Mucosa of rectum (tissue), 2 donors: ENCODE measurements around the gene SORCS1.

ENCODE experiments used
- H3K27ac ChIP-seq, 2 donors: one replicate each; pipeline ENCODE4 v1.7.0; 2013; ENCODE audit warnings: inconsistent platforms in 2 of 2, low read depth in 2 of 2, low read length in 2 of 2
- H3K27me3 ChIP-seq, 2 donors: one replicate each; pipeline ENCODE4 v1.7.0; 2013; ENCODE audit warnings: low read length in 2 of 2; ENCODE audit not compliant: control insufficient read depth in 2 of 2, insufficient read depth in 2 of 2
- H3K36me3 ChIP-seq, 2 donors: one replicate each; pipeline ENCODE4 v1.7.0; 2013; ENCODE audit warnings: low read length in 2 of 2; ENCODE audit not compliant: control insufficient read depth in 2 of 2, insufficient read depth in 2 of 2
- H3K4me1 ChIP-seq, 2 donors: one replicate each; pipeline ENCODE4 v1.7.0; 2013; ENCODE audit warnings: low read length in 2 of 2, mild to moderate bottlenecking in 1 of 2; ENCODE audit not compliant: control insufficient read depth in 2 of 2, insufficient read depth in 2 of 2
- H3K4me3 ChIP-seq, 2 donors: one replicate each; pipeline ENCODE4 v1.7.0; 2013; ENCODE audit warnings: low read length in 2 of 2
- H3K9ac ChIP-seq, 2 donors: one replicate each; pipeline ENCODE4 v1.7.0; 2013; ENCODE audit warnings: low read length in 2 of 2, low read depth in 1 of 2, mild to moderate bottlenecking in 1 of 2
- H3K9me3 ChIP-seq, 2 donors: one replicate each; pipeline ENCODE4 v1.7.0; 2013; ENCODE audit warnings: low read length in 2 of 2; ENCODE audit not compliant: control insufficient read depth in 2 of 2
- donor health status: healthy.
- donor health status: Normal muscosa, but diverticular disease.

SORCS1 gene

GRCh38 chr10:107081644-107082043 lies 82.9 kb downstream of the SORCS1 start:
- no peaks in the 10 kb centered on the region for H3K36me3 ChIP-seq

GRCh38 chr10:107075117-107075516 lies 89.4 kb downstream of the SORCS1 start:
- Histone ChIP-seq H3K9ac (no peak overlapping the region), H3K27me3 (no peaks in the 10 kb centered on the region), H3K4me1 (no peaks in the 10 kb centered on the region), H3K9me3 (no peaks in the 10 kb centered on the region), H3K27ac (no peak overlapping the region), H3K36me3 (no peaks in the 10 kb centered on the region), H3K4me3 (no peak overlapping the region)

More at GRCh38 chr10:107081644-107082043, 82.9 kb downstream of the SORCS1 start:
- Histone ChIP-seq H3K4me1 (no peaks in the 10 kb centered on the region), H3K27me3 (no peaks in the 10 kb centered on the region), H3K27ac (no peak overlapping the region), H3K9ac (no peak overlapping the region), H3K4me3 (no peak overlapping the region), H3K9me3 (no peaks in the 10 kb centered on the region)

GRCh38 chr10:107072786-107073185 lies 91.7 kb downstream of the SORCS1 start:
- Histone ChIP-seq H3K9me3 (no peaks in the 10 kb centered on the region), H3K27ac (no peak overlapping the region), H3K4me1 (no peaks in the 10 kb centered on the region), H3K27me3 (no peaks in the 10 kb centered on the region), H3K36me3 (no peaks in the 10 kb centered on the region), H3K4me3 (no peak overlapping the region), H3K9ac (no peak overlapping the region)

GRCh38 chr10:107072028-107072427 lies 92.5 kb downstream of the SORCS1 start:
- Histone ChIP-seq H3K4me1 (no peaks in the 10 kb centered on the region), H3K9ac (no peak overlapping the region), H3K36me3 (no peaks in the 10 kb centered on the region), H3K9me3 (no peaks in the 10 kb centered on the region), H3K27ac (no peak overlapping the region), H3K27me3 (no peaks in the 10 kb centered on the region), H3K4me3 (no peak overlapping the region)

- Histone ChIP-seq H3K4me3 (no peak overlapping the region), H3K27me3 (no peaks in the 10 kb centered on the region), H3K27ac (no peak overlapping the region), H3K36me3 (no peaks in the 10 kb centered on the region), H3K4me1 (no peaks in the 10 kb centered on the region), H3K9ac (no peak overlapping the region), H3K9me3 (no peaks in the 10 kb centered on the region)
These were observed 93.2 kb downstream of the SORCS1 start for GRCh38 chr10:107071301-107071700.

GRCh38 chr10:107067843-107068242 lies 96.7 kb downstream of the SORCS1 start:
- no peak overlapping the region for H3K4me3 ChIP-seq
- no peaks in the 10 kb centered on the region for H3K27me3 ChIP-seq
- H3K9me3 ChIP-seq: no peaks in the 10 kb centered on the region
- H3K9ac ChIP-seq: no peak overlapping the region
- no peaks in the 10 kb centered on the region for H3K4me1 ChIP-seq
- no peak overlapping the region for H3K27ac ChIP-seq
- no peaks in the 10 kb centered on the region for H3K36me3 ChIP-seq

- H3K36me3 ChIP-seq: no peaks in the 10 kb centered on the region
- no peak overlapping the region for H3K4me3 ChIP-seq
- no peak overlapping the region for H3K9ac ChIP-seq
- H3K9me3 ChIP-seq: no peaks in the 10 kb centered on the region
- no peaks in the 10 kb centered on the region for H3K27me3 ChIP-seq
- no peaks in the 10 kb centered on the region for H3K4me1 ChIP-seq
- H3K27ac ChIP-seq: no peak overlapping the region
These were observed 100.4 kb downstream of the SORCS1 start for GRCh38 chr10:107064075-107064474.

- H3K4me3 ChIP-seq: no peak overlapping the region
- no peaks in the 10 kb centered on the region for H3K36me3 ChIP-seq
- H3K4me1 ChIP-seq: no peaks in the 10 kb centered on the region
- no peaks in the 10 kb centered on the region for H3K27me3 ChIP-seq
- no peak overlapping the region for H3K9ac ChIP-seq
- no peaks in the 10 kb centered on the region for H3K9me3 ChIP-seq
- no peak overlapping the region for H3K27ac ChIP-seq
These were observed 104.6 kb downstream of the SORCS1 start for GRCh38 chr10:107059872-107060271.

GRCh38 chr10:107059068-107059804 lies 105.3 kb downstream of the SORCS1 start:
- H3K9me3 ChIP-seq: no peaks in the 10 kb centered on the region
- no peak overlapping the region for H3K4me3 ChIP-seq
- no peak overlapping the region for H3K27ac ChIP-seq
- no peaks in the 10 kb centered on the region for H3K4me1 ChIP-seq
- H3K36me3 ChIP-seq: no peaks in the 10 kb centered on the region
- no peaks in the 10 kb centered on the region for H3K27me3 ChIP-seq
- H3K9ac ChIP-seq: no peak overlapping the region

GRCh38 chr10:107058331-107058730 lies 106.2 kb downstream of the SORCS1 start:
- H3K27ac ChIP-seq: no peak overlapping the region
- H3K27me3 ChIP-seq: no peaks in the 10 kb centered on the region
- no peak overlapping the region for H3K4me3 ChIP-seq
- H3K9me3 ChIP-seq: no peaks in the 10 kb centered on the region
- H3K36me3 ChIP-seq: no peaks in the 10 kb centered on the region
- no peak overlapping the region for H3K9ac ChIP-seq
- H3K4me1 ChIP-seq: no peaks in the 10 kb centered on the region
